Smooth muscle cell (in vitro differentiated cells): ENCODE data around the gene IGF2BP3. TPM values are rescaled to one million over a fixed set of nuclear protein-coding genes. Genes with fewer than 3 reads are reported as not detected.

ENCODE experiments used
- DNase-seq: peaks from one replicate; lab custom pipeline; 2025; ENCODE audit not compliant: unreplicated experiment; lab: John Stamatoyannopoulos, UW
- H2AFZ ChIP-seq: fragments of 200-600 bp; sonication (generic); 2 replicates; pipeline ENCODE4 v1.6.0; 2016; ENCODE audit warnings: antibody characterized with exemption, low read depth, mild to moderate bottlenecking
- H3F3A ChIP-seq: fragments of 200-600 bp; sonication (generic); 2 replicates; pipeline ENCODE4 v1.6.0; 2017; ENCODE audit warnings: antibody characterized with exemption, low read depth
- H3K27ac ChIP-seq: fragments of 200-600 bp; sonication (generic); 2 replicates; pipeline ENCODE4 v1.5.1; 2016; ENCODE audit warnings: low read depth, mild to moderate bottlenecking
- H3K27me3 ChIP-seq: fragments of 200-600 bp; sonication (generic); 2 replicates; pipeline ENCODE4 v1.6.1; 2016; ENCODE audit warnings: low read depth, mild to moderate bottlenecking
- H3K36me3 ChIP-seq: fragments of 200-600 bp; sonication (generic); 2 replicates; pipeline ENCODE4 v1.5.1; 2016; ENCODE audit warnings: low read depth
- H3K4me1 ChIP-seq: fragments of 200-600 bp; sonication (generic); 2 replicates; pipeline ENCODE4 v1.5.1; 2016; ENCODE audit warnings: low read depth
- H3K4me2 ChIP-seq: fragments of 200-600 bp; sonication (generic); 2 replicates; pipeline ENCODE4 v1.6.0; 2016; ENCODE audit warnings: mild to moderate bottlenecking
- H3K4me3 ChIP-seq: fragments of 200-600 bp; sonication (generic); 2 replicates; pipeline ENCODE4 v1.5.1; 2016; ENCODE audit warnings: mild to moderate bottlenecking
- H3K79me2 ChIP-seq: fragments of 200-600 bp; sonication (generic); 2 replicates; pipeline ENCODE4 v1.6.0; 2016; ENCODE audit warnings: low read depth, mild to moderate bottlenecking
- H3K9ac ChIP-seq: fragments of 200-600 bp; sonication (generic); 2 replicates; pipeline ENCODE4 v1.6.0; 2016; ENCODE audit warnings: low read depth
- H3K9me3 ChIP-seq: fragments of 200-600 bp; sonication (generic); replicated peaks from 2 replicates; pipeline ENCODE4 v1.5.1; 2016; ENCODE audit warnings: low read depth
- H4K20me1 ChIP-seq: fragments of 200-600 bp; sonication (generic); 2 replicates; pipeline ENCODE4 v1.6.0; 2016; ENCODE audit warnings: low read depth
- WGBS: methylation state at CpG from one replicate; pipeline ENCODE4 v1.1.7; 2016; ENCODE audit warnings: low lambda C conversion rate; 5-methylcytosine and 5-hydroxymethylcytosine counted together
- polyA plus RNA-seq: library from polyadenylated mRNA; unstranded; fragments of >200 nt; fragmentation: Nextera tagmentation; extraction: Ambion mirVana; gene quantifications from 2 replicates; pipeline ENCODE4 v1.2.1, GENCODE V29; 2016
- total RNA-seq: library from RNA; depleted of rRNA; stranded (reverse); fragments of >200 nt; gene quantifications from 2 replicates; pipeline ENCODE4 v1.2.3, GENCODE V29; 2014
- TF ChIP-seq, protein P1 (sequence below): fragments of 200-600 bp; sonication (generic); IDR thresholded peaks from 2 replicates; pipeline ENCODE4 v1.5.1; 2017; ENCODE audit warnings: borderline replicate concordance, mild to moderate bottlenecking, antibody characterized with exemption; ENCODE audit not compliant: insufficient read depth, poor library complexity, severe bottlenecking

IGF2BP3 gene
- total and polyA plus RNA-seq, 2 experiments from 2014 or later = 7.9 to 35.2 TPM

DNA sequence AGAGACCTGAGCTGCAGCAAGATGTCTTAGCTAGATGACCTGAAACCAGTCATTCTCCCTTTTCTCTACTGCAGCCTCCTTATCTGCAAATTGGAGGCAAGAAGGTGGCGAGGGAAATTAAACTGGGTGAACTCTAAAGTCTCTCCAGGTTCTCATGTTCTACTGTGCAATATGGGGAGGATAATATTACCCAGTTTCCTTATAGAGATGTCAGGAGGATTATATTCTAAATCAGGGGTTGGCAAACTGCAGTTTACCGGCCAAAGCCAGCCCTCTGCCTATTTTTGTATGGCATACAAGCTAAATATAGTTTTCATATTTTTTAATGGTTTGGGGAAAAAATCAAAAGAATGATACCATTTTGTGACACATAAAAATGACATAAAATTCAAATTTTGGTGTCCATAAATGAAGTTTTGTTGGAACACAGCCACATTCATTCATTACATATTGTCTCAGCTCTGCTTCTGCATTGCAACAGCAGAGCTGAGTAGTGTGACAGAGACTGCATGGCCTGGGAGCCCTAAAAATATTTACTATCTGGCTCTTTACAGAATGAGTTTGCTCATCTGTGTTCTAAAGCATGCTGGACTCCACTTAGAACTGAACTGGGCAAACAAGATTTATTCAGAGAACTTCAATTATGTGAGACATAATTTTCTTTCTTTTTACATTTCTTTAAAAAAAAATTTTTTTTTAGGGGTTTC lies 190.3 kb downstream of the IGF2BP3 start:
- H4K20me1 ChIP-seq = no peaks in the 10 kb centered on the region
- H3K27ac ChIP-seq = no peak overlapping the region
- no peaks in the 10 kb centered on the region for H3K36me3 ChIP-seq
- DNase-seq = no peak
- H3F3A ChIP-seq = no peaks in the 10 kb centered on the region
- no peak overlapping the region for H3K9ac ChIP-seq
- WGBS = 90% methylated on average over 2 of the region's 2 CpGs
- no peak overlapping the region for H2AFZ ChIP-seq
- H3K79me2 ChIP-seq = no peaks in the 10 kb centered on the region
- H3K27me3 ChIP-seq = no peaks in the 10 kb centered on the region
- H3K9me3 ChIP-seq = no peaks in the 10 kb centered on the region
- TF ChIP-seq, protein P1, sequence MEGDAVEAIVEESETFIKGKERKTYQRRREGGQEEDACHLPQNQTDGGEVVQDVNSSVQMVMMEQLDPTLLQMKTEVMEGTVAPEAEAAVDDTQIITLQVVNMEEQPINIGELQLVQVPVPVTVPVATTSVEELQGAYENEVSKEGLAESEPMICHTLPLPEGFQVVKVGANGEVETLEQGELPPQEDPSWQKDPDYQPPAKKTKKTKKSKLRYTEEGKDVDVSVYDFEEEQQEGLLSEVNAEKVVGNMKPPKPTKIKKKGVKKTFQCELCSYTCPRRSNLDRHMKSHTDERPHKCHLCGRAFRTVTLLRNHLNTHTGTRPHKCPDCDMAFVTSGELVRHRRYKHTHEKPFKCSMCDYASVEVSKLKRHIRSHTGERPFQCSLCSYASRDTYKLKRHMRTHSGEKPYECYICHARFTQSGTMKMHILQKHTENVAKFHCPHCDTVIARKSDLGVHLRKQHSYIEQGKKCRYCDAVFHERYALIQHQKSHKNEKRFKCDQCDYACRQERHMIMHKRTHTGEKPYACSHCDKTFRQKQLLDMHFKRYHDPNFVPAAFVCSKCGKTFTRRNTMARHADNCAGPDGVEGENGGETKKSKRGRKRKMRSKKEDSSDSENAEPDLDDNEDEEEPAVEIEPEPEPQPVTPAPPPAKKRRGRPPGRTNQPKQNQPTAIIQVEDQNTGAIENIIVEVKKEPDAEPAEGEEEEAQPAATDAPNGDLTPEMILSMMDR = no peak
- no peak overlapping the region for H3K4me3 ChIP-seq
- no peak overlapping the region for H3K4me2 ChIP-seq
- H3K4me1 ChIP-seq = no peaks in the 10 kb centered on the region

DNA sequence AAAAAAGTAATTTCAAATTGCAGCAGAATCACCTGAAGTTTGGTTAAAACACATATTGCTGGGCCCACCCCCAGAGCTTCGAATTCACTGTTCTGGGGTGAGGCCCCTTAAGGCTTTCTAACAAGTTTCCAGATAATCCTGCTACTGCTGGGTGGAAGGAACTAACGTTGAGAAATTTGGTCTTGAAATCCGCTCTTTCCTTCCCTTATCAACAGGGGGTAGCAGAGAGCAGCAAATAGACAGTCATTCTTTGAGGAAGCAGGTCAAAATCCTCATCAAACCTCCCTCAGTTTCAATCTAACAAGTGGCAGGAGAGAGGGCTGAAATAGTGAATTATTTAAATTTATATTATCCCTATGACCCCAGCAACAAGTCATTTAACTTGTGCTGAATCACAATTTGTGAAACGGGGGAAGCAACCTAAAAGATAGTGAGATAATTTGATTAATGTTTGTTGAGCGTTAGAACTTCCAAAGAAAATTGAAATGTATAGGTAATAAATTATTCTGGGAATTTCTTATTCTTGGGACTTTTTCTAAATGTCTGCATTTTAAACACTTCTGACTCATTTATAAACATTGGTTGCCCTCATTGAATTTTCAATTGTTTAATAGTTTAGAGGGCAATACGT lies 192.8 kb downstream of the IGF2BP3 start:
- Histone ChIP-seq H3K27ac (no peak overlapping the region), H4K20me1 (no peaks in the 10 kb centered on the region), H3K4me1 (peaks cover 6% of the 10 kb centered on the region), H3F3A (peaks cover 8% of the 10 kb centered on the region), H3K36me3 (no peaks in the 10 kb centered on the region), H3K27me3 (no peaks in the 10 kb centered on the region), H3K4me3 (no peak overlapping the region), H3K9ac (no peak overlapping the region), H2AFZ (no peak overlapping the region), H3K4me2 (no peak overlapping the region), H3K79me2 (no peaks in the 10 kb centered on the region), H3K9me3 (no peaks in the 10 kb centered on the region)
- DNase-seq = no peak
- 37% methylated on average over 6 of the region's 6 CpGs for WGBS
- TF ChIP-seq, protein P1 = peak; percentile 71

- no peaks in the 10 kb centered on the region for H3K36me3 ChIP-seq
- H3K27ac ChIP-seq = no peak overlapping the region
- H3K4me1 ChIP-seq = peaks cover 6% of the 10 kb centered on the region
- DNase-seq = no peak
- H3K27me3 ChIP-seq = no peaks in the 10 kb centered on the region
- no peaks in the 10 kb centered on the region for H3K9me3 ChIP-seq
- peaks cover 11% of the 10 kb centered on the region for H3F3A ChIP-seq
- no peak overlapping the region for H3K4me2 ChIP-seq
- 89% methylated on average over 3 of the region's 3 CpGs for WGBS
- no peak overlapping the region for H2AFZ ChIP-seq
- no peak overlapping the region for H3K4me3 ChIP-seq
- TF ChIP-seq, protein P1 = no peak
- no peaks in the 10 kb centered on the region for H3K79me2 ChIP-seq
- no peaks in the 10 kb centered on the region for H4K20me1 ChIP-seq
- H3K9ac ChIP-seq = no peak overlapping the region
Measured at GRCh38 chr7:23276947-23277346, 193.3 kb downstream of the IGF2BP3 start.
